ENCODE results near the gene FN3K.

Gene FN3K

DNA sequence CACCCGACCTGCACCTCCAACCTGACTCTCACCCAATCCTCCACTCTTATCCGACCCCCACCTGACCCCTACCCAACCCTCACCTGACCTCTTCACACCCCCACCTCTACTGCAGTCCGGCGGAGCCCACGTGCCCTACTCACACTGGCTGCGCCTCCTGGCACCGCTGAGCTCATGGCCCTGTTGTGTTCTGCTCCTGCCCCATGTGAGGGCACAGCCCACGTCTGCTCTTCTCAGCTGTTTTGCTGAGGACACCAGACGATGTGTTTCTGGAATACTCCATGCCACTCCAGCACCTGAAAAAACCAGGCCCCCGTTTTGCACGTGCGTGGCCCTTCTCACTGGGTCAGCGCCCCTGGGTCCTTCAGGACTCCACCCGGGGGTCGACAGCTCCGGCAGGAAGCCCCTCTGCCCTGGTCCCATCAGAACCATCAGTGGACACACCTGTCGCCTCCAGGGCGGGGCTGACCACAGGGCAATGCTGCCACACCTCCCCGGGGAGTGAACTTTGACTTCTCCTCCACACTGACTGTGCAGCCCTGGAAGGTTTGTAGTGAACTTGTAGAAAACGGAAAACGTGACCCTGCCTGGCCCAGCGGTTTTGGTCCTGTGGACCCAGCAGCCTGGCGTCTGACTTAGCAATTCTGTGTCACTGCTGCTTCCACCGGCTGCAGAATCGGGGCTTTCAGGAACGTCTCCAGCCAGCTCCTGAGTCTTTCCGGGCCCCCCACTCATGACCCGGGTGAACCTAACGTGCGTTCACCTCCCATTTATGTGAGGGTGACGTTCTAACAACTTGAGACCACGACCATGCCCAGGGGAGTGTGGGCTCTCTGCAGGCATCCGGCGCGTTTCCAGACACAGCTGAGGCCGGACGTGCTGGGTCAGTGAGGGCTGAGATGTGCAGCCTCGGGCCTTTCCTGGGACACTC, 31.2 kb upstream of the FN3K start:
- no peak for DNase-seq

DNA sequence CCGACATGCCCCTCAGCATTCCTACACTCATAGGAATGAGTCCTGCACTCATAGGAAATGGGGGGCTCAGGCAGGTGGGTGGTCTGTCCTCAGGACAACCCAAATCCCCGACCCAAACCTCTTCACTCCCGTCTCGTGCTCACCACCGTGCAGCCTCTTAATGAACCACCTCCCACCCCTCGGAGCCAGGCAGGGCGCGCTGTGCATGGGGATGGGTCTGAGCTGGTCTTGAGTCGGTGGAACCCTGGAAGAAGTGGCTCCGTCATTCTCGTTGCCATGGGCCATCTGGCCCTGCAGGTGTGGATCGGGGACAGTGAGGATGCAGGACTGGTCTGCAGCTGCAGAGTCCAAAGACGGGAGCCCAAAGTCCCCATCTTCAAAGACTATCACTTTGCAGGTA, 30.5 kb upstream of the FN3K start:
- no peak for DNase-seq

GRCh38 chr17:82705756-82706155, 29.7 kb upstream of the FN3K start:
- no peak for DNase-seq

- DNase-seq = no peak
These were observed 26.3 kb upstream of the FN3K start for GRCh38 chr17:82709024-82709675.

DNA sequence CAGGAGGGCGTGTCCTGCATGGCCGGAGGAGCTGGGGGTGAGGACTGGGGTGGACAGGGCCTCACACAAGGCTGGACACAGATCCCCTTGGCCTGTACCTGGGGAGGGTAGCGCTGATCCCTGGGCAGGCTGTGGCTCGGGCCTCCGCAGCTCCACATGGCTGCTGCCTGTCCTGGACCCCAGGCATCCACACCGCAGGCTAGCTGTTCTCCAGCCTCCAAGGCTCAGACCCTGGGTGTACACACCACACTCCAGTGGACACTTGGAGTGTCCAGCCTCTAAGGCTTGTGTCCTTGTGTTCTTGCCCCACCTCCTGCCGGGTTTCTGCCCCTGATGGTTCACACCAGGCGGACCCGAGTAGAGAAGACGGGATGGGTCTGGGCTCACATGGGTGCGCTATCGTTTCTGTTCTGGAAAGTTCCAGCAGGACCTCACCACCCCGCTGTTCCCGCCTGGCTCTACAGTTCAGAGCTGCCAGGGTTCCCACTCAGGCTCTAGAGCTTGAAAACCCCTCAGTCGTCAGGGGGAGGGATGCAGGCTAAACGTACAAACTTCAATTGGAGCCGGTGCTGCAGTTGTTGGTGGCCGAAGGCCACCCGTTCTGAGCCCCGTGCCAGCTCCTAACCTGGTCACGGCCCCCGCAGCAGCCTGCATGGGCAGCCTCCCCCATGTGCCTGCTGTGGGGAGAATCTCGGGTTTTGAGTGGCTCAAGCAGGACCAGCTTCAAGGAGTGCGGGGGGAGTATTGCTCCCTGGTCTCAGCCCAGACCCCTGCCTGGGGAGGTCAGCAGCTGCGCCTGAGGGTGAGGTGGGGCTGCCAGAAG, 25.5 kb upstream of the FN3K start:
- DNase-seq = no peak

- DNase-seq = no peak
These were observed 24.7 kb upstream of the FN3K start for GRCh38 chr17:82710499-82711232.

DNA sequence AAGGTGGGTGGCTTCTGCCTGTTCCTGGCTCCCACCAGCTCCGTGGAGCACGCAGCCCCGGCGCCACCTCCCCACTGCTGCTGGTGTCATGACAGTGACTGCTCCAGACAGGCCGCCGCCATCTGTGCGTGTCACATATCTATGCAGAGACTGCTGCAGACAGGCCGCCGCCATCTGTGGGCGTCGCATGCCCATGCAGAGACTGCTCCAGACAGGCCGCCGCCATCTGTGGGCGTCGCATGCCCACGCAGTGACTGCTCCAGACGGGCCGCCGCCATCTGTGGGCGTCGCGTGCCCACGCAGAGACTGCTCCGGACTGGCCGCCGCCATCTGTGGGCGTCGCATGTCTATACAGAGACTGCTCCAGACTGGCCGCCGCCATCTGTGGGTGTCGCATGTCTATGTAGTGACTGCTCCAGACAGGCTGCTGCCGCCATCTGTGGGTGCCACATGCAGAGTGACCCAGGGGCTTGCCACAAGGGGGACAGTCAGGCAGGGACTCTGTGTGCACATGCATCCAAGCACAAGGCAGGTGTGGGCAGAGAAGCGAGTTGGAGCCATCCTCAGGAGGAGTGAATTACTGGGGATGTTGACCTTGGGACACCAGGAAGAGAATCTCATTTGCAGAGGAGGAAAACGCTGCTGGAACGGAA, 22.2 kb upstream of the FN3K start:
- no peak for DNase-seq

GRCh38 chr17:82716203-82717010, 19.0 kb upstream of the FN3K start, which contains the start of gene FN3KRP:
Gene FN3KRP, plus strand, starts transcription at chr17:82716706. Its CDS starts 50 bp downstream, at chr17:82716756.
- peak; percentile 89 to 91 for DNase-seq

- DNase-seq = no peak
These were observed 16.3 kb upstream of the FN3K start for GRCh38 chr17:82718986-82719685.

DNA sequence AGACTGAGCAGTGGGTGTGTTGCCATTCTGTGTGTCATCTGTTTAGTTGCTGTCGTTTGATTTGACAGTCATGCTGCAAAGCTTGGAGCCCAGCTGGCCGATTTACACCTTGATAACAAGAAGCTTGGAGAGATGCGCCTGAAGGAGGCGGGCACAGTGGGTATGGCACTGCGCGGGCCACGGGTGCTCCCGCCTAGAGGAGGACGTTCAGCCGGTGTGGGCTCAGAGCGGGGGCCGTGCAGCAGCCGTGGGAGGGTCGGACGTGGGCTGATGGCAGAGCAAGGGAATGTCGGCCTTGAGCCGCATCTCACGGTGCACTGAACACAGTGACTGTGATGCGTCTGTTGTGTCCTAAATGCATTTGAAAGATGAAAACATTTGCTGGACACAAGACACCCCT, 15.2 kb upstream of the FN3K start:
- DNase-seq = no peak

GRCh38 chr17:82722341-82723013, 12.9 kb upstream of the FN3K start:
- no peak for DNase-seq

DNA sequence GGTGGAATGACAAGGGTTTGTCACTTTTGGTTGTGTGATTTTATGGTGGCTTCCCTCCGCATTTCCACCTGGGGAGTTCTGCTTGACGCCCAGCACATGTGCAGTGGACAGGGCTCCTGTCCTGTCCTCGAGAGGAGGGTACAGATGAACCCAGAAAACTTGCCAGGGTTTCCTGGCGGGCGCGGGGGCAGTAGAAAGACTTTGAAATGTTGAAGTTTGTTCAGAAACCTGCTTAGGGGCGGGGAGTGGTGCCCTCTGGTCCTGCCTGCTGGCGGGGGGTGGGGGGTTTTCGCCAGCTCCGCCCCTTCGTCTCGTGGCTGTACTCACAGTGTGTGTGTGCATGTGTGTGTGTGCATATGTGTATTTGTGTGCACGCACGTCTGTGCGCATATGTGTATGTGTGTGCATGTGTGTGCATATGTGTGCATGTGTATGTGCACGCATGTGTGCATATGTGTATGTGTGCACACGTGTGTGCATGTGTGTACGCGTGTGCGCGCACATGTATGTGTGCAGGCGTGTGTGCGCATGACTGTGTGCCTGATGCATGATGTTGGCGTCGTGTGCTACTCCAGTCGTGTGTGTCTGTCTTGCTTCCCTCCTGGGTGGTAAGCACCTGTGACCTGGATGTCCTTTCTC, 12.1 kb upstream of the FN3K start:
- DNase-seq = no peak

- no peak for DNase-seq
These were observed 9.0 kb upstream of the FN3K start for GRCh38 chr17:82726427-82726826.

- DNase-seq = no peak
These were observed 5.7 kb upstream of the FN3K start for GRCh38 chr17:82729479-82730260.

GRCh38 chr17:82732118-82732743, 3.2 kb upstream of the FN3K start:
- DNase-seq = no peak

- DNase-seq = no peak
These were observed 1.2 kb downstream of the FN3K start for GRCh38 chr17:82736511-82737185.

Data from activated T-cell treated with anti-CD3 and anti-CD28 coated beads, Interleukin-2, amount 50 U/mL, for 48 hours (primary cell).